Adrenal gland (tissue), 5 donors: ENCODE data around the gene PLAAT4.

Experiments used
- POLR2A ChIP-seq, 2 donors: fragments of 450-650 bp; IDR thresholded peaks; one replicate each; pipeline ENCODE4 v1.6.1; 2017; ENCODE audit warnings: antibody characterized with exemption in 2 of 2, mild to moderate bottlenecking in 2 of 2, moderate library complexity in 1 of 2
- TF ChIP-seq, protein P1 (sequence below), 6 experiments: fragments of 450-650 bp in 4 of 6; fragments of 200-600 bp in 2 of 6; sonication (generic) in 1 of 6; IDR thresholded peaks; 1 replicate in 5 of 6; 2 replicates in 1 of 6; pipeline versions ENCODE4 v1.5.1 to v1.8.0; 2016 to 2021; ENCODE audit warnings: antibody characterized with exemption in 6 of 6, mild to moderate bottlenecking in 2 of 6, moderate library complexity in 1 of 6
- donor health status: DM: no; HTN: no; CAD: no.

GRCh38 chr11:63508745-63509144, 27.9 kb upstream of the PLAAT4 start:
- TF ChIP-seq, protein P1, sequence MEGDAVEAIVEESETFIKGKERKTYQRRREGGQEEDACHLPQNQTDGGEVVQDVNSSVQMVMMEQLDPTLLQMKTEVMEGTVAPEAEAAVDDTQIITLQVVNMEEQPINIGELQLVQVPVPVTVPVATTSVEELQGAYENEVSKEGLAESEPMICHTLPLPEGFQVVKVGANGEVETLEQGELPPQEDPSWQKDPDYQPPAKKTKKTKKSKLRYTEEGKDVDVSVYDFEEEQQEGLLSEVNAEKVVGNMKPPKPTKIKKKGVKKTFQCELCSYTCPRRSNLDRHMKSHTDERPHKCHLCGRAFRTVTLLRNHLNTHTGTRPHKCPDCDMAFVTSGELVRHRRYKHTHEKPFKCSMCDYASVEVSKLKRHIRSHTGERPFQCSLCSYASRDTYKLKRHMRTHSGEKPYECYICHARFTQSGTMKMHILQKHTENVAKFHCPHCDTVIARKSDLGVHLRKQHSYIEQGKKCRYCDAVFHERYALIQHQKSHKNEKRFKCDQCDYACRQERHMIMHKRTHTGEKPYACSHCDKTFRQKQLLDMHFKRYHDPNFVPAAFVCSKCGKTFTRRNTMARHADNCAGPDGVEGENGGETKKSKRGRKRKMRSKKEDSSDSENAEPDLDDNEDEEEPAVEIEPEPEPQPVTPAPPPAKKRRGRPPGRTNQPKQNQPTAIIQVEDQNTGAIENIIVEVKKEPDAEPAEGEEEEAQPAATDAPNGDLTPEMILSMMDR (IDR thresholded peaks at IDR 0.05) = no peak
- no peak for TF ChIP-seq POLR2A (IDR thresholded peaks at IDR 0.05)
